Activated naive CD8-positive, alpha-beta T cell treated with anti-CD3 and anti-CD28 coated beads for 36 hours (primary cell): ENCODE data around the gene GPR146. TPM values are rescaled to one million over a fixed set of nuclear protein-coding genes. Genes with fewer than 3 reads are reported as not detected.
A peak's percentile ranks its signal among the peaks of the same experiment; 100 is the strongest.
"Not testable (repeated sequence)": the region's sequence is repeated elsewhere in the genome, so short reads cannot be mapped to it uniquely, and the experiment has no call there.

Experiments used
- DNase-seq: peaks from one replicate; pipeline ENCODE4 v3.0.0; 2021
- H3K27ac Mint-ChIP-seq: one replicate; pipeline ENCODE4 v1.8.0; 2022; ENCODE audit warnings: mild to moderate bottlenecking, moderate library complexity, mixed read lengths
- H3K27me3 Mint-ChIP-seq: one replicate; pipeline ENCODE4 v1.8.0; 2022; ENCODE audit warnings: mild to moderate bottlenecking, mixed read lengths
- H3K36me3 Mint-ChIP-seq: one replicate; pipeline ENCODE4 v1.8.0; 2021; ENCODE audit warnings: mild to moderate bottlenecking, mixed read lengths
- H3K4me1 Mint-ChIP-seq: one replicate; pipeline ENCODE4 v1.8.0; 2021; ENCODE audit warnings: mixed read lengths
- H3K4me3 Mint-ChIP-seq: one replicate; pipeline ENCODE4 v1.8.0; 2022; ENCODE audit warnings: mild to moderate bottlenecking, moderate library complexity, mixed read lengths
- H3K9me3 Mint-ChIP-seq: one replicate; pipeline ENCODE4 v1.8.0; 2022; ENCODE audit warnings: mixed read lengths
- total RNA-seq, 2 experiments: library from RNA; stranded (reverse); gene quantifications; one replicate each; pipeline ENCODE4 v1.2.3, GENCODE V29; 2021

Gene GPR146
- total RNA-seq, 2 experiments from 2014 or later = 2.4 to 2.8 TPM

DNA sequence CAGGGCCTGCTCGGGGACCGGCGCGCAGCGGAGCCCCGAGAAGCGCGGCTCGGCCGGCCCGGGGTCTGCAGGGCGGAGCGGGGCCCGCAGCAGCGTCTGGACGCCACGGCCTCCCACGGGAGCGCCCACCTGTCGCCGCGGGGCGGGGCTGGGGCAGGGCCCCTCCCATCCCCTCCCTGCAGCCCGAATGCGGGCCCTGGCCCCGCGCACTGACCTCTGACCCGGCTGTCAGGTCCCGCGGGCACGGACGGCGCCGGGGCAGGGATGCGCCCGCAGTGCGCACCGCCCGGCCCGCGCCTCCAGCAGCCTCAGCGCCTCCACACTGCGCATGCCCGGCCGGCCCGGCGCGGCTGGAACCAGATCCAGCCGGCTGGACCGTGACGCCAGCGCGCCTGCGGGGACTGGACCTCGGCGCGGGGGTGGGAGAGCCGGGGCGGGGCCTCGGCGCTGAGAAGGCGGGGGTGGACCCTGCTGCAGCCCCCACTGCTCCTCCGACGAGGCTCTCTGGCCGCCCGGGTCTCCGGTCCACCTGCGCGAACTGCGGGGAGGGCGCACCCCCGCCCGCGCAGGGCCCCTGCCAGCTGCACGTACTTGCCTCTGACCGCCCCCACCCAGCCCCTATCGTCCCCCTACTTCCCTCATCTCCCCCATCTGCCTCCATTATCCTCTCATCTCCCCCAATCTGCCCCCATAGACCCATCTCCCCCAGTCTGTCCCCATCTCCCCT is 16.1 kb upstream of the GPR146 start:
- DNase-seq = peak; percentile 93
- Mint-ChIP-seq H3K27ac (peak overlapping the region; percentile 85), H3K4me1 (peaks cover 29% of the 10 kb centered on the region), H3K4me3 (peak overlapping the region; percentile 73), H3K9me3 (no peaks in the 10 kb centered on the region), H3K36me3 (peaks cover 15% of the 10 kb centered on the region), H3K27me3 (no peaks in the 10 kb centered on the region)

DNA sequence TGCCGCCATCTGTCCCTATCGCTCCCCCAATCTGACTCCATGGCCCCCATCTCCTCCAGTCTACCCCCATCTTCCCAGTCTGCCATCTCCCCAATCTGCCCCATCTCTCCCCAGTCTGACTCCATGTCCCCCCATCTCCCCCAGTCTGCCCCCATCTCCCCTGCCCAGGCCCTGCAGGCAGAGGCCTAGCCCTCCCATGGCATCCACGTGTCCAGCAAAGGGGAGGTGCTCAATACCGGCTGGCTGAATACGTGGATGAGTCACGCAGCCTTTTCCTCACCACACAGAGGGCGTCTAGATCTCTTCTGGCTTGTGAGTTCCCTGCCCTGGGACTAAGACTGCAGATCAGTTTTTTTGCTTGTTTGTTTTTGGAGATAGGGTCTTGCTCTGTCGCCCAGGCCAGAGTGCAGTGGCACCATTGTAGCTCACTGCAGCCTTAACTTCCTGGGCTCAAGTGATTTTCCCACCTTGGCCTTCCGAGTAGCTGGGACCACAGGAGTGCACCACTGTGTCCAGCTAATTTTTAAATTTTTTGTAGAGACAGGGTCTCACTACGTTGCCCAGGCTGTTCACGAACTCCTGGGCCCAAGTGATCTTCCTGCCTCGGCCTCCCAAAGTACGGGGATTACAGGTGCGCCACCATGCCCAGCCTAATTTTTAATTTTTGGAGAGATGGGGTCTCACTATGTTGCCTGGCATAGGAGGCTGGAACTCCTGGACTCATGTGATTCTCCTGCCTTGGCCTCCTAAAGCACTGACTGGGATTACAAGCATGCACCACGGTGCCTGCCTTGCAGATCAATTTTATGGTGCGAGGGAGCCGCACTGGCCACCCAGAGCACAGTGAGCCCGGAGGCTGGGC is 15.3 kb upstream of the GPR146 start:
- H3K4me1 Mint-ChIP-seq = peaks cover 33% of the 10 kb centered on the region
- H3K27ac Mint-ChIP-seq = peak overlapping the region; percentile 85
- H3K27me3 Mint-ChIP-seq = no peaks in the 10 kb centered on the region
- H3K36me3 Mint-ChIP-seq = peaks cover 7% of the 10 kb centered on the region
- peak overlapping the region; percentile 73 for H3K4me3 Mint-ChIP-seq
- H3K9me3 Mint-ChIP-seq = no peaks in the 10 kb centered on the region
- DNase-seq = peak; percentile 74

DNA sequence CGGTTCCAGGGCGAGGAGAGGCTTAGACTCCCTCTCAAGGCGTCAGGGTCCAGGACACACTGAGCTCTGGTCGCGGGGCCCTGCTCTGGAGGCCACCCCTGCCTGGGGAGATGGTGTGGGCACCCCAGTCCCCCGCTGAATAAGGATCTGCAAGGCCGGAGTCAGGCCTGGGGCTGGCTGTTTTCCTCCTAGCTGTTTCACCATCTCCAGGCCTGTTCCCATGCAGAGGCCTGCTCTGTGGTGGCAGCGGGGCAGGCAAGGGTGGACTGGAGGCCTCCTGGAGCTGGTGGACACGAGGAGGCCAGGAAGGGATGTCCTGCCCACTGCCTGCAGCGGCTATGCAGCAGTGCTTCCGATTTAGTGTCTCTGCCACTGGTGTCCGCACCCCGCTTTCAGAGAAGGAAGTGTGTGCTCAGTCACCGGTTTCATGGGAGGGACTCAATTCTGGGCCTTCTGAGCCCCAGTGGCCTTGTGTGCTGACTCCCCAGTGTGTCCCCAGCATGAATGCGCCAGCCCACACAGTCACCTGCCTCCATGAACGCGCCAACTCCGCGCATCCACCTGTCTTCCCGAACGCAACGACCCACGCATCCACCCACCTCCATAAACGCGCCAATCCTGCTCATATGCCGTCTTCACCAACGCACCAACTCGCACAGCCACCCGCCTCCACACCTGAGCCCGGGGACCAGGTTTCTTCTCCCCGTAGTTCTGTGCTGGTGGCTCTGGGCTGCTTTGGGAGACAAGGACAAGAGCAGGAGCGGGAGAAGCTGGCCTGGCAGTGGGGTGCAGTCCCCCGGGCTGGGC is 14.5 kb upstream of the GPR146 start:
- no peak overlapping the region for H3K4me3 Mint-ChIP-seq
- H3K27me3 Mint-ChIP-seq = no peaks in the 10 kb centered on the region
- H3K4me1 Mint-ChIP-seq = peaks cover 32% of the 10 kb centered on the region
- H3K9me3 Mint-ChIP-seq = no peaks in the 10 kb centered on the region
- H3K27ac Mint-ChIP-seq = peak overlapping the region; percentile 11
- H3K36me3 Mint-ChIP-seq = peaks cover 5% of the 10 kb centered on the region
- DNase-seq = no peak

DNA sequence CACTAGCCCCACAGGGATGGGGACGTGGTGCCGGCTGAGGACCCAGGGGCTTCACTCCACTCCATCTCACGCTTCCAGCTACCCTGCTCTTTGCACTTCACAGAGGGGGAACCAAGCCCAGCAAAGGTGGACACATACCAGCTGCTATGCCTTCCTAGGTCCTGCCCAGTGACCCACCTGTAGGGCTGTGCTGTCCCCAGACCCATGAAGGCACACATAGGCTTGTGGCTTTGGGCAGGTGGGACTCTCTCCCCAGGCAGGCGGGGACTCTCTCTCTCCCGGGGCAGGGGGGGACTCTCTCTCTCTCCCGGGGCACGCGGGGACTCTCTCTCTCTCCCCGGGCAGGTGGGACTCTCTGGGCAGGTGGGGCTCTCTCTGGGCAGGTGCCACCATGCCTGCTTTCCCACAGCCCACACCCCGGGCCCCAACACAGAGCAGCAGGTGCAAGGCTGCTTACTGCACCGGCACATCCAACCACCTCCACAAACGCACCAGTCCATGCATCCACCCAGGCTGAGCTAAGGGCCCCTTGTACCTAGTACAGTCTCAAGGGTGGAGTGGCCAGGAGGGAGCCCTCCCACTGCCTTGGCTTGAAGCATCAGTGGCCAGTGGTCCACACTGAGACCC is 13.8 kb upstream of the GPR146 start:
- no peaks in the 10 kb centered on the region for H3K9me3 Mint-ChIP-seq
- no peak for DNase-seq
- no peak overlapping the region for H3K4me3 Mint-ChIP-seq
- H3K36me3 Mint-ChIP-seq = peaks cover 5% of the 10 kb centered on the region
- H3K27me3 Mint-ChIP-seq = no peaks in the 10 kb centered on the region
- no peak overlapping the region for H3K27ac Mint-ChIP-seq
- peaks cover 32% of the 10 kb centered on the region for H3K4me1 Mint-ChIP-seq

DNA sequence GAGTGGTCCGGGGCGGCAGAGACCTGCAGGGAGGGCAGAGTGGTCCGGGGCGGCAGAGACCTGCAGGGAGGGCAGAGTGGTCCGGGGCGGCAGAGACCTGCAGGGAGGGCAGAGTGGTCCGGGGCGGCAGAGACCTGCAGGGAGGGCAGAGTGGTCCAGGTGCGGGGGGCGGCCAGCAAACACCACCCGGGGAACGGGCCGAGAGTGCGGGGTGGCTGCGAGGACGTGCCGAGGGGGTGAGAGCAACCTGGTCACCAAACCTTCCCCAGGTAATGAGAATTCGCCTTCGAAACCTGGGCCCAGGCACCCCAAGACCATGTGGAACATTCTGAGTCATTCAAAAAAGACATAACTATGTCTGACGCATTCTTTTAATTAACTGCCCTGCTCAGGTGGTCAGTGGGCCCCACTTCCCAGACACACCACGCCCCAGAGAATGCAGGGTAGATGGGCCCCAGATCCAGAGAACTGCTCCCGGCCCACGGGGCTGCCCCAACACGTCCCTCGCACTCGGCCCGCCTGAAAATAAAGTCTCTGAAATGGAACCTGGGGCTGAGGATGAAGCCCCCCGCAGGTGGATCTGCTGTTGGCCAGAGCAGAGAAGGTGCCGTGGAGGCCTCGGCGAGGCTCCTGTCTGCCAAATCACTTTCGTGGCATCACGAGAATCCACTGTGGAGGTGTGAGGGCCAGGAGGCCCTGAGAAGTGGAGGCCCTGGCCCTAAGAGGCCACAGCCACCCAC is 12.5 kb upstream of the GPR146 start:
- Mint-ChIP-seq H3K27me3 (no peaks in the 10 kb centered on the region), H3K4me1 (peaks cover 24% of the 10 kb centered on the region), H3K9me3 (no peaks in the 10 kb centered on the region), H3K4me3 (no peak overlapping the region), H3K27ac (no peak overlapping the region), H3K36me3 (peaks cover 2% of the 10 kb centered on the region)
- no peak for DNase-seq

DNA sequence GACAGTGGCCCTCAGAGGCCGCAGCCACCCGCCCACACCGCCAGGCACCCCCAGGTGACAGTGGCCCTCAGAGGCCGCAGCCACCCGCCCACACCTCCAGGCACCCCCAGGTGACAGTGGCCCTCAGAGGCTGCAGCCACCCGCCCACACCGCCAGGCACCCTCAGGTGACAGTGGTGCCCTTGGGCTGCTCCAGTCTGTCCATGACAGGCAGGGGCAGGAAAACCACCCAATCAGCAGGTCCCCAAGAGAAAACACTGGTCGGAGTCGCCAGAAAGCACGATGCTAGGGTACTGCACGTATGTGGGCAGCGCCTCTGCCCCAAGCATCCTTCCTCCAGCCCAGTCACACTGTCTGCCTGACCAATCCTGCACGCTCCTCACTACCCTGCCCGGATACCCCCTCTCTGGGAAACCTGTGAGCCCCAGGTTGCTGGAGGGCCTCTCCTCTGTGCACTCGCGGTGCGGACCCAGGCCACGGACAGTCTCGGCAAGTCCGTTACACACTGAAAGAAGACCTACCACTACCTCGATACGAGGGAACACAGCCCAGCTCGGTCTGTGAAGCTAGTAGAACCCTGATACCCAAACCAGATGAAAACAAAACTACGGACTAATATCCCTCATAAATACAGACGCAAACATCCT is 11.7 kb upstream of the GPR146 start:
- Mint-ChIP-seq H3K36me3 (peaks cover 2% of the 10 kb centered on the region), H3K4me1 (peaks cover 23% of the 10 kb centered on the region), H3K27me3 (no peaks in the 10 kb centered on the region), H3K4me3 (no peak overlapping the region), H3K27ac (no peak overlapping the region), H3K9me3 (no peaks in the 10 kb centered on the region)
- DNase-seq = no peak

DNA sequence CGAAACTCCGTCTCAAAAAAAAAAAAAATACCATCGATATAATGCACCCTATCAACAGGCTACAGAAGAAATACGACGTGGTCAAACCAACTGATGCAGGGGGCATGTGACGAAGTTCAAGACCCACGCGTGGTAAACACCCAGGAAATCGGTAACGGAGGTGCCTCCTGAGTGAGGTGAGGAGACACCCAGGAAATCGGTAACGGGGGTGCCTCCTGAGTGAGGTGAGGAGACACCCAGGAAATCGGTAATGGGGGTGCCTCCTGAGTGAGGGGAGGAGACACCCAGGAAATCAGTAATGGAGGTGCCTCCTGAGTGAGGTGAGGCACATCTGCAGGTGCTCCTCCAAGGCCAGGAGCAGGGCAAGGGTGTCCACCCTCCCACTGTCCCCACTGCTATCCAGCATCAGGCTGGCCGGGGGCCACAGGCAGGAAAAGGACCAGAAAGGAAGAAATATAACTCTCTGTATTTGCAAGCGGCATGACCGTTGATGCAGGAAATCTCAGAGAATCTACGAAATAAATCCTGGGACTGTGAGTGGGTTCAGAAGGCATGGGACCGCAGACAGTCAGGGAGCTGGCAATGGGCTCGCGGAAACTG is 10.7 kb upstream of the GPR146 start:
- Mint-ChIP-seq H3K4me1 (peaks cover 23% of the 10 kb centered on the region), H3K27me3 (no peaks in the 10 kb centered on the region), H3K36me3 (peaks cover 2% of the 10 kb centered on the region), H3K27ac (no peak overlapping the region), H3K9me3 (no peaks in the 10 kb centered on the region), H3K4me3 (no peak overlapping the region)
- no peak for DNase-seq

DNA sequence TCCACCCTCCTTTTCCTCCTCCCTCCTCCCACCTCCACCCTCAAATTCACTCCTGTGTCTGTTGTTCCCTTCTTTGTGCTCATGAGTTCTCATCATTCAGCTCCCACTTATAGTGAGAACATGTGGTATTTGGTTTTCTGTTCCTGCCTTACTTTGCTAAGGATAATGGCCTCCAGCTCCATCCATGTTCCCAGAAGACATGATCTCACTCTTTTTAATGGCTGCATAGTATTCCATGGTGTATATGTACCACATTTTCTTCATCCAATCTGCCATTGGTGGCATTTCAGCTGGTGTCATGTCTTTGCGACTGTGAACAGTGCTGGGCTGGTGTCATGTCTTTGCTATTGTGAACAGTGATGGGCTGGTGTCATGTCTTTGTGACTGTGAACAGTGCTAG is 9.6 kb upstream of the GPR146 start:
- not testable (repeated sequence) for H3K36me3 Mint-ChIP-seq, DNase-seq, H3K4me3 Mint-ChIP-seq, H3K27me3 Mint-ChIP-seq, H3K27ac Mint-ChIP-seq, H3K9me3 Mint-ChIP-seq
- H3K4me1 Mint-ChIP-seq = peaks cover 15% of the 10 kb centered on the region

DNA sequence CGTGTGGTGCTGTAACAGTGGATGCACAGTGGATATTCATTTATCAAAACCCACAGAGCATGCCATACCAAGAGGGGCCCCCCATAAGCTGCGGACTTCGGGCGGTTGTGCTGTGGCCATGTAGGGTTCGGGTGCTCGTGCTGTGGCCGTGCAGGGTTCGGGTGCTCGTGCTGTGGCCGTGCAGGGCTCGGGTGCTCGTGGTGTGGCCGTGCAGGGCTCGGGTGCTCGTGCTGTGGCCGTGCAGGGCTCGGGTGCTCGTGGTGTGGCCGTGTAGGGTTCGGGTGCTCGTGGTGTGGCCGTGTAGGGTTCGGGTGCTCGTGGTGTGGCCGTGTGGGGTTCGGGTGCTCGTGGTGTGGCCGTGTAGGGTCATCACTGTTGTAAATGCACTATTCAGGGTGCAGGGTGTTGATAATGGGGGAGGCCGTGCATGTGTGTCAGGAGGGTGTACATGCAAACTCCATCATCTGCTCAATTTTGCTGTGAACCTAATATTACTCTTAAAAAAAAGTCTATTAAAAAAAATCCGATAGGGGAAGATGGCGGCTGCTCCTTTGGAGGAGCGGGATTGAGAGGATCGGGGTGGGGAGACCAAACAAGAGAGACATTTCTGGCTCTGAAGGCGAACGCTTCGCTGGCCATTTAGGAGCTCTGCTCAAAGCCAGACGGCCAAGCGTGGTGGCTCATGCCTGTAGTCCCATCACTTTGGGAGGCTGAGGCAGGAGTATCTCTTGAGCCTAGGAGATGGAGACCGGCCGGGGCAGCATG is 8.0 kb upstream of the GPR146 start:
- H3K36me3 Mint-ChIP-seq, H3K9me3 Mint-ChIP-seq, H3K27ac Mint-ChIP-seq, H3K4me3 Mint-ChIP-seq, H3K27me3 Mint-ChIP-seq, DNase-seq: not testable (repeated sequence)
- H3K4me1 Mint-ChIP-seq = peaks cover 12% of the 10 kb centered on the region

DNA sequence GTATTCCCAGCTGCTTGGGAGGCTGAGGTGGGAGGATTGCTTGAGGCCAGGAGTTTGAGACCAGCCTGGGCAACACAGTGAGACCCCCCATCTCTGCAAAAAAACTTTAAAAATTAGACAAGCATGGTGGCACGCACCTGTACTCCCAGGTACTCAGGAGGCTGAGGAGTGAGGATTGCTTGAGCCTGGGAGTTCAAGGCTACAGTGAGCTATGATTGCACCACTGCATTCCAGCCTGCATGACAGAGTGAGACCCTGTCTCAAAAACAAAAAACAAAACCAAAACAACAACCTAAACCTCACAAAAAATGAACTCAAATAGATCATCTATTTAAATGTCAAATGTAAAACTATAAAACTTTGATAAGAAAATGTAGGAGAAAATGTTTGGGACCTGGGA is 4.1 kb upstream of the GPR146 start:
- DNase-seq, H3K27me3 Mint-ChIP-seq, H3K36me3 Mint-ChIP-seq, H3K4me3 Mint-ChIP-seq, H3K9me3 Mint-ChIP-seq, H3K27ac Mint-ChIP-seq: not testable (repeated sequence)
- peaks cover 11% of the 10 kb centered on the region for H3K4me1 Mint-ChIP-seq

DNA sequence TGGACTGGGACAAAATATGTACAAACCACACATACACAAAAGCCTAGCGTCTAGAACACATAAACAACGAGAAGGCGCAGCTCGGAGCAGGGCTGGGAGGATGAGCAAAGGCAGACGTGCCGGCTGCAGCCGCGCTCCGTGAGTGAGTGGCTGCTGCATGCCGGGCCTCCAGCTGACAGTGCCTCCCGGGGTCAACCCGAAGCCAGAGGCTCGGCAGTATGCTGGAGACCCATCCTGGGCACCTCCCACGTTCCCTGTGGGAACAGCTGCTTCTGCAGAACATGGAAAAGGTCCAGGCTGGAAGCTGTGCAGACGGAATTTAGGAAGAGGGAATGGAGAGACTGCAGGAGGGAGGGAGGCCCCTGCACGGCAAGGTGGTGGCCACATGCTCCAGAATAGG is 3.6 kb upstream of the GPR146 start:
- no peak for DNase-seq
- no peak overlapping the region for H3K27ac Mint-ChIP-seq
- peaks cover 16% of the 10 kb centered on the region for H3K4me1 Mint-ChIP-seq
- H3K4me3 Mint-ChIP-seq = no peak overlapping the region
- H3K36me3 Mint-ChIP-seq = no peaks in the 10 kb centered on the region
- H3K27me3 Mint-ChIP-seq = no peaks in the 10 kb centered on the region
- no peaks in the 10 kb centered on the region for H3K9me3 Mint-ChIP-seq

DNA sequence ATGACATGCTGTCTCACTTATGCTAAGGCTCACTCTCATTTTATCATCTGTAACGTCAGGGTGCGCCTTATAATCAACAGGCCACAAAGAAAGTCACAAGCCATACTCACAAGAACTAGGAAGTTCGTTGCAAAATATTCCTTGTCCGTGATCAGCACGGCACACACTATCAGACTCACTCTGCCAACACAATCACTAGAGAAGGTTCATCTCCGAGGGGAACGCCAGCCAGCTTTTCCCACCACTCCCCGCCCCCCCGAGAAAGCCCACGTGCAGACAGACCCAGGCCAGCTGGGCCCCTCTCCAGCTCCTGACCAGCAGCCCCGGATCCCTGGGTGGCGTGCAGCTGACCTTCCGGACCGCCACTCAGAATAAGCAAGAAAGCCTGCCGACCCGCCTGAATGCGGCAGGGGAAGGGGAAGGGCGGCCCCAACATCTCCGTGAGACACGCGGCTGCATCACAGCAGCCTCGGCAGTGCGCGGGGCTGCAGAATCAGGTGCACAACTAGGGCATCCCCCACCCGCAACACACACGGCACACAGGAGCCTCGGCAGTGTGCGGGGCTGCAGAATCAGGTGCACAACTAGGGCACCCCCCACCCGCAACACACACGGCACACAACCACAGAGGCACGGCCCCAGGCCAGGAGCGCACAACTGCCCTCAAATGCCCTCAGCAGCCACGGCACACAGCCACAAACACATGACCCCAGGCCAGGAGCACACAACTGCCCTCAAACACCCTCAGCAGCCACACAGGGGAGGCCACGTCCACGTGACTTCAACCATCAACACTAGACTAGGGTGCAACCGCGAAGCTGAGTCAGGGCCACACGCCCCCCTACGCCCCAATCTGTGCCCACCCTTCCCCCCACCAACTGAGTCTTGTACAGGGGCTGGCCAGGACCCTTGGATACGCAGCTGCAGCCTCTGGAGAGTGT is 2.5 kb upstream of the GPR146 start:
- H3K4me3 Mint-ChIP-seq = no peak overlapping the region
- no peaks in the 10 kb centered on the region for H3K36me3 Mint-ChIP-seq
- H3K4me1 Mint-ChIP-seq = peaks cover 23% of the 10 kb centered on the region
- H3K27ac Mint-ChIP-seq = no peak overlapping the region
- H3K27me3 Mint-ChIP-seq = no peaks in the 10 kb centered on the region
- no peaks in the 10 kb centered on the region for H3K9me3 Mint-ChIP-seq
- no peak for DNase-seq
